Activated naive CD4-positive, alpha-beta T cell treated with anti-CD3 and anti-CD28 coated beads, Interleukin-2, amount 50 U/mL, for 24 hours (primary cell): Measurements from ENCODE around the gene CLDN14.

Source experiments
- H3K27ac Mint-ChIP-seq: one replicate; pipeline ENCODE4 v1.8.0; 2021; ENCODE audit warnings: mild to moderate bottlenecking, mixed read lengths
- H3K27me3 Mint-ChIP-seq: one replicate; pipeline ENCODE4 v1.8.0; 2021; ENCODE audit warnings: mixed read lengths
- H3K36me3 Mint-ChIP-seq: one replicate; pipeline ENCODE4 v1.8.0; 2021; ENCODE audit warnings: mixed read lengths
- H3K4me1 Mint-ChIP-seq: one replicate; pipeline ENCODE4 v1.8.0; 2021; ENCODE audit warnings: mixed read lengths
- H3K4me3 Mint-ChIP-seq: one replicate; pipeline ENCODE4 v1.8.0; 2021; ENCODE audit warnings: mild to moderate bottlenecking, mixed read lengths
- H3K9me3 Mint-ChIP-seq: one replicate; pipeline ENCODE4 v1.8.0; 2021; ENCODE audit warnings: mixed read lengths

Gene CLDN14

GRCh38 chr21:36508948-36509347 lies 29.0 kb upstream of the CLDN14 start:
- H3K9me3 Mint-ChIP-seq = no peaks in the 10 kb centered on the region
- no peak overlapping the region for H3K4me3 Mint-ChIP-seq
- H3K4me1 Mint-ChIP-seq = peaks cover 13% of the 10 kb centered on the region
- no peaks in the 10 kb centered on the region for H3K36me3 Mint-ChIP-seq
- H3K27me3 Mint-ChIP-seq = peaks cover 2% of the 10 kb centered on the region
- no peak overlapping the region for H3K27ac Mint-ChIP-seq

- no peak overlapping the region for H3K4me3 Mint-ChIP-seq
- peaks cover 13% of the 10 kb centered on the region for H3K4me1 Mint-ChIP-seq
- peaks cover 2% of the 10 kb centered on the region for H3K27me3 Mint-ChIP-seq
- no peaks in the 10 kb centered on the region for H3K36me3 Mint-ChIP-seq
- H3K9me3 Mint-ChIP-seq = no peaks in the 10 kb centered on the region
- no peak overlapping the region for H3K27ac Mint-ChIP-seq
Measured at GRCh38 chr21:36507397-36508018, 27.6 kb upstream of the CLDN14 start.

DNA sequence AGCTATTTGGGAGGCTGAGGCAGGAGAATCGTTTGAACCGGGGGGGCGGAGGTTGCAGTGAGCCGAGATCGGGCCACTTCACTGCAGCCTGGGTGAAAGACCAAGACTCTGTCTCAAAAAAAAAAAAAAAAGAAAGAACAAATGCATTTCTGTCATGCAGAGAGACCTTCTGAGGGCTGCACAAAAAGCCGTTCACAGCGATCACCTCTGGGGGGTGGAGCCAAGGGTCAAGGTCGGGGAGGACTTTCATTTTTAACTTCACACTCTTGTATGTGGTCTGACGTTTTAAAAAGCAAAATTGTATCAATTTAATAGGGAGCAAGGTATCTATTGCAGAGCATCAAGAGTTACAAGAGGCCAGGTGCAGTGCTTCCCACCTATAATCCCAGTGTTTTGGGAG lies 26.6 kb upstream of the CLDN14 start:
- H3K9me3 Mint-ChIP-seq = no peaks in the 10 kb centered on the region
- H3K27ac Mint-ChIP-seq = no peak overlapping the region
- no peaks in the 10 kb centered on the region for H3K36me3 Mint-ChIP-seq
- peaks cover 7% of the 10 kb centered on the region for H3K4me1 Mint-ChIP-seq
- no peak overlapping the region for H3K4me3 Mint-ChIP-seq
- H3K27me3 Mint-ChIP-seq = peaks cover 2% of the 10 kb centered on the region

DNA sequence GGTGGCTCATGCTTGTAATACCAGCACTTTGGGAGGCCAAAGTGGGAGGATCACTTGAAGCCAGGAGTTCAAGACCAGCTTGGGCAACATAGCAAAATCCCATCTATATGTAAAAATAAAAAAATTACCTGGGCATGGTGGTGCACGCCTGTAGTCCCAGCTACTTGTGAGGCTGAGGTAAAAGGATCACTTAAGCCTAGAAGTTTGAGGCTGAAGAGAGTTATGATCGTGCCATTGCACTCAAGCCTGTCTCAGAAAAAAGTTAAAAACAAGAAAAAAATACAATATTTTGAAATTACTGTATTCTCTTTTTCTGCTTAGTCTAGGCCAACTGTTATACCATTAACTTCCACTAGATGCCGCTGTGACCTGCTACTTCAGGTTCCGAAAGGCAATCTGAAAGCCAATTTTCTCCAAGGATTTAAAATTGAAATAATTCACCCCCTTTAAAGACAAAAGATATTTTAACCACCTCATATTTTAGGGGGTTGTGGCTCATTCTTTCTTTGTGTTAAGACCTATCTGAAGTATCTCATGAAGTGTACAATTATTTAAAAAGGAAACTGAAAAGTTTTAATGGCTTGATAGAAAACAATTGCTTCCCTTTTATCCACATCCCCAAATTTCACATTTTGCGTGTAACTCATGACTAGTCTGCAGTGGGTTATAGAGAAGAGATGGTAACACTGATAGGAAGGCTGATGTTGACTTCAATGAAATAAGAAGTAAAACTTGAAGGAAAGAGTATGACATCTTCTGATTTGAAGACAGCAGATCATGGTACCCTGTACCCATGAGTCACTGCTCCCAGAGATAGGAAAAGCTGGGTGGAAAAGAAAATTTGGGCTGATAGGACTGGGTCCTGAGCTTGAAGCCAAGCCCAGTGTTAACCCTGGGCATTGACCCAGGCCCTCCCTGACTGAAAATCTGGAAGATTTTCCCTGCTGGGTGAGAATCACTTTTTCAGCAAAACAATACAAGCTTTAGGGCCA lies 24.4 kb upstream of the CLDN14 start:
- H3K9me3 Mint-ChIP-seq = no peaks in the 10 kb centered on the region
- H3K36me3 Mint-ChIP-seq = no peaks in the 10 kb centered on the region
- H3K27me3 Mint-ChIP-seq = peaks cover 2% of the 10 kb centered on the region
- H3K4me1 Mint-ChIP-seq = no peaks in the 10 kb centered on the region
- H3K27ac Mint-ChIP-seq = no peak overlapping the region
- no peak overlapping the region for H3K4me3 Mint-ChIP-seq

- H3K4me1 Mint-ChIP-seq = no peaks in the 10 kb centered on the region
- no peak overlapping the region for H3K27ac Mint-ChIP-seq
- H3K9me3 Mint-ChIP-seq = no peaks in the 10 kb centered on the region
- H3K27me3 Mint-ChIP-seq = peaks cover 2% of the 10 kb centered on the region
- no peak overlapping the region for H3K4me3 Mint-ChIP-seq
- H3K36me3 Mint-ChIP-seq = no peaks in the 10 kb centered on the region
Measured at GRCh38 chr21:36502365-36502764, 22.4 kb upstream of the CLDN14 start.

- Mint-ChIP-seq H3K36me3 (no peaks in the 10 kb centered on the region), H3K27me3 (peaks cover 2% of the 10 kb centered on the region), H3K4me3 (no peak overlapping the region), H3K4me1 (no peaks in the 10 kb centered on the region), H3K9me3 (no peaks in the 10 kb centered on the region), H3K27ac (no peak overlapping the region)
Measured at GRCh38 chr21:36501589-36501892, 21.6 kb upstream of the CLDN14 start.

- Mint-ChIP-seq H3K9me3 (no peaks in the 10 kb centered on the region), H3K36me3 (no peaks in the 10 kb centered on the region), H3K4me1 (no peaks in the 10 kb centered on the region), H3K27ac (no peak overlapping the region), H3K27me3 (peaks cover 2% of the 10 kb centered on the region), H3K4me3 (no peak overlapping the region)
Measured at GRCh38 chr21:36499578-36500471, 19.9 kb upstream of the CLDN14 start.

DNA sequence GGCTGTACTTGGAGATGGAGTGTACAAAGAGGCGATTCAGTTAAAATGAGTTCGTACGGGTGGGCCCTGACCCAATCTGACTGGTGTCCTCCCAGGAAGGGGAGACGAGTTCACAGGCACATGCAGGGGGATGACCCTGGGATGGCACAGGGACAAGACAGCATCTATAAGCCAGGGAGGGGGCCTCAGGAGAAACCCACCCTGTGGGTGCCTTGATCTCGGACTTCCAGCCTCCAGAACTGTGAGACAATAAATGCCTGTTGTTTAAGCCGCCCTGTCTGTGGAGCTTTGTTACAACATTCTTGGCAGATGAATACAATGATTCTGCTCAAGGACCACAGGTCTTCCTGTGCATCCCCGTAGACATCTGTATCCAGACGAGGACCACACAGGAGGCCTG lies 14.6 kb upstream of the CLDN14 start:
- no peaks in the 10 kb centered on the region for H3K4me1 Mint-ChIP-seq
- no peaks in the 10 kb centered on the region for H3K9me3 Mint-ChIP-seq
- no peak overlapping the region for H3K27ac Mint-ChIP-seq
- no peaks in the 10 kb centered on the region for H3K36me3 Mint-ChIP-seq
- no peaks in the 10 kb centered on the region for H3K27me3 Mint-ChIP-seq
- H3K4me3 Mint-ChIP-seq = no peak overlapping the region

DNA sequence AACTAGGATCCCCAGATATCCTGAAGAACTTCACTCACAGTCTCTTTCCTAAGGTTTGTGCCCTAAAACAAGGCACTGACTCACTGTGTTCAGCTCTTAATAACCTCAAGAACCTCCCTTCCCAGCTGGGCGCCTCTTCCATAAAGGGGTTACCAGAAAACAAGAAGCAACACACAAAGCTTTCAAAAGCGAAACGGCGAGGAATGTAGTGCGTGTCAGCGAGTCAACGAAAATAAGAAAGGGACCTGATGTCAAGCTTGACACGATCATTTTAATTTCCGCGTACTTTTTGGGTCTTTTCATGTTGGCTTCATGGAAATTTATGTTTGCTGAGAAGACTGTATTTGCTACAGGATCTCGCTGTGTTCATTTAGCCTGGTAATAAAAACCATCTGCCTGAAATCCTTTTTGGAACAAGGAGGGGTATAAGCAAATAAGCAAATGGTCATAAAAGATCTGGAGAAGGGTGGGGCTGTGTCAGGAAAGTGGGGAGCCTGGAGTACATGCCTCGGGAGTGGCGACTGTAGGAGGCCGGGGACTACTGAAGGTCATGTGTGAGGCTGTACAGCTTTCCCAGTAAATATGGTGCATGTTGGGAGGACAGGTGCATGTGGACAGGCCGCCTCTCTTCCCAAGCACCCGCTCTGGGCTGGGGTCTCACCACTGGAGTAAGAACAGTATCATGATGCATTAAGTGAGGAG lies 11.4 kb upstream of the CLDN14 start:
- no peaks in the 10 kb centered on the region for H3K4me1 Mint-ChIP-seq

GRCh38 chr21:36489776-36490165 lies 9.8 kb upstream of the CLDN14 start:
- no peaks in the 10 kb centered on the region for H3K4me1 Mint-ChIP-seq
- H3K27me3 Mint-ChIP-seq = no peaks in the 10 kb centered on the region
- no peaks in the 10 kb centered on the region for H3K36me3 Mint-ChIP-seq
- H3K27ac Mint-ChIP-seq = no peak overlapping the region
- H3K4me3 Mint-ChIP-seq = no peak overlapping the region
- H3K9me3 Mint-ChIP-seq = no peaks in the 10 kb centered on the region

More for the DNA sequence above, 11.4 kb upstream of the CLDN14 start:
- Mint-ChIP-seq H3K9me3 (no peaks in the 10 kb centered on the region), H3K36me3 (no peaks in the 10 kb centered on the region), H3K4me3 (no peak overlapping the region), H3K27me3 (no peaks in the 10 kb centered on the region), H3K27ac (no peak overlapping the region)

DNA sequence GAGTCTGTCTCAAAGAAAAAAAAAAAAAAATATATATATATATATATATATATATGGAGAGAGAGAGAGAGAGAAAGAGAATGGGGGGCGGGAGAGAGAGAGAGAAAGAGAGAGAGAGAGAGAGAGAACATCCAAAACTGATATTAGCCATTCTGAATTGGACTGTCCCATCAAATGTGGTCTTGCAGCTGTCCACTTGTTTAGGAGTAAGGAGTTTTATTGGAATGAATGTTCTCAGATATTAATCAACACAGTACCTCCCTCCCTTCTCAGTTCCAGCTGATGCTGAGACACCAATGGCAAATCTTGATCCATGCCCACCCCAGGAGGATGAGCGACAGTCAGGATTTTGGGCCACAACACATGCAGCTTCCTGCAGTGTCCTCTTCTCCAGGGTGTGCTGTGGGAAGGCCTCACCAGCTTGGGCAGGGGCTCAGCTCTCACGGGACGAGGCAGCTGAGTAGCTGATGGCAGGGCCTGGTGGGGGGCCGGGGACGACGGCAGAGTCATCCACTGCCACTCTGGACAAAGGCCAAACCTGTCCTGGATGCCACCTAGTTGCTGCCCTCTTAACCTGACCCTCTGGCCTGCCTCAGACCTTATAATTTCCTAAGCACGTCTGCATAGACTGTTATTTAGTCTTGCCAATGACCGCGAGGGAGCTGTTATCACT lies 9.3 kb upstream of the CLDN14 start:
- no peaks in the 10 kb centered on the region for H3K36me3 Mint-ChIP-seq
- no peaks in the 10 kb centered on the region for H3K4me1 Mint-ChIP-seq
- H3K4me3 Mint-ChIP-seq = no peak overlapping the region
- no peaks in the 10 kb centered on the region for H3K27me3 Mint-ChIP-seq
- no peaks in the 10 kb centered on the region for H3K9me3 Mint-ChIP-seq
- no peak overlapping the region for H3K27ac Mint-ChIP-seq

- no peaks in the 10 kb centered on the region for H3K4me1 Mint-ChIP-seq
- no peaks in the 10 kb centered on the region for H3K27me3 Mint-ChIP-seq
- H3K9me3 Mint-ChIP-seq = no peaks in the 10 kb centered on the region
- H3K4me3 Mint-ChIP-seq = no peak overlapping the region
- no peaks in the 10 kb centered on the region for H3K36me3 Mint-ChIP-seq
- no peak overlapping the region for H3K27ac Mint-ChIP-seq
Measured at GRCh38 chr21:36487641-36488307, 7.9 kb upstream of the CLDN14 start.

GRCh38 chr21:36486246-36486645 lies 6.3 kb upstream of the CLDN14 start:
- no peaks in the 10 kb centered on the region for H3K36me3 Mint-ChIP-seq
- H3K9me3 Mint-ChIP-seq = no peaks in the 10 kb centered on the region
- no peaks in the 10 kb centered on the region for H3K27me3 Mint-ChIP-seq
- H3K4me1 Mint-ChIP-seq = no peaks in the 10 kb centered on the region
- H3K27ac Mint-ChIP-seq = no peak overlapping the region
- no peak overlapping the region for H3K4me3 Mint-ChIP-seq

DNA sequence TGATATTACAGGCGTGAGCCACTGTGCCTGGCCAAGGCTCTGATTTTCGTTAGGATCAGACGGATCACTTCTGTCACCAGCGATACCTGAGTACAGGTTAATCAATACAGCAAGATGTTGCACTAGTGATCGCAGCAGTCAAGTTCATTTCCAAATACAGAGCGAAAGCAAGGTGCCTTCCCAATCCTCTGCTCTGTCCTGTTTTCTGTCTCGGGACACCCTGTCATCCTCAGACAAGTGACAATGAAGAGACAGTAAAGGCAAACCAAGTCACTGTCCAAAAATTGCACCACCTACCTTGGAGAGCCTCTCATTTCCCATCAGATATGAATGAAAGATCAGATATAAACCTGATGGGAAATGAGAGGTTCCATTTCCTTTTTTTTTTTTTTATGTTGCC lies 5.6 kb upstream of the CLDN14 start:
- Mint-ChIP-seq H3K27me3 (no peaks in the 10 kb centered on the region), H3K36me3 (no peaks in the 10 kb centered on the region), H3K4me3 (no peak overlapping the region), H3K9me3 (no peaks in the 10 kb centered on the region), H3K4me1 (no peaks in the 10 kb centered on the region), H3K27ac (no peak overlapping the region)
